ENCODE data around the gene CPNE9. TPM values are rescaled to one million over a fixed set of nuclear protein-coding genes. Genes with fewer than 3 reads are reported as not detected.

The CPNE9 gene
- total RNA-seq, 1 donor from 2014 or later: 0.20 TPM

- Mint-ChIP-seq H3K4me3 (no peak overlapping the region), H3K36me3 (ENCODE audit: low read depth) (peaks cover 71% of the 10 kb centered on the region), H3K27me3 (no peaks in the 10 kb centered on the region), H3K27ac (no peak overlapping the region), H3K9me3 (no peaks in the 10 kb centered on the region), H3K4me1 (peaks cover 40% of the 10 kb centered on the region)
- intact Hi-C loops (cut with micrococcal nuclease): no loop called here
- ATAC-seq (ENCODE audit: low read depth) (no peak), DNase-seq (no peak)
- no peak for TF ChIP-seq CTCF (IDR thresholded peaks at IDR 0.05)
- POLR2A ChIA-PET: interaction anchor here (0.9 to 5.1 kb wide), 2 partner anchors 16 to 34 kb away, joined by 3 to 55 read pairs; partner anchors contain the start of gene BRPF1
- CTCF ChIA-PET: interaction anchor here (1.1 kb wide), 1 partner anchor 34 kb away, joined by 3 read pairs; no protein-coding TSS in a partner anchor
These were observed 44.4 kb downstream of the CPNE9 start for GRCh38 chr3:9748031-9748430.

- peaks cover 46% of the 10 kb centered on the region for H3K4me1 Mint-ChIP-seq
- H3K4me3 Mint-ChIP-seq: peak overlapping the region; percentile 94
- ChIA-PET POLR2A (interaction anchor here (0.7 to 6.3 kb wide), 15 partner anchors 13 to 572 kb away, joined by 3 to 106 read pairs (median 4); partner anchors contain the start of genes ARPC4, BRPF1, JAGN1 and MTMR14), CTCF (interaction anchor here (0.7 to 1.4 kb wide), 3 partner anchors 17 to 197 kb away, joined by 3 to 5 read pairs (median 3); no protein-coding TSS in a partner anchor)
- H3K27ac Mint-ChIP-seq: peak overlapping the region; percentile 95
- H3K27me3 Mint-ChIP-seq: no peaks in the 10 kb centered on the region
- H3K36me3 Mint-ChIP-seq (ENCODE audit: low read depth): peaks cover 66% of the 10 kb centered on the region
- no peak for DNase-seq
- intact Hi-C loops (cut with micrococcal nuclease): loop anchor here (1.0 kb wide), 3 partner anchors 18 to 100 kb away; partner anchors contain the start of genes BRPF1, MTMR14 and TADA3
- no peaks in the 10 kb centered on the region for H3K9me3 Mint-ChIP-seq
- no peak for ATAC-seq (ENCODE audit: low read depth)
- no peak for TF ChIP-seq CTCF (IDR thresholded peaks at IDR 0.05)
These were observed 45.6 kb downstream of the CPNE9 start for GRCh38 chr3:9749296-9749644.

GRCh38 chr3:9749645-9750555, 46.3 kb downstream of the CPNE9 start, which contains the start of gene OGG1:
TSS of gene OGG1 (plus strand) at chr3:9749952. CDS start at chr3:9750287, 335 bp downstream.
- POLR2A ChIA-PET: interaction anchor here (0.6 to 6.3 kb wide), 19 partner anchors 14 to 571 kb away, joined by 3 to 106 read pairs (median 4); partner anchors contain the start of genes ARPC4, BRPF1, JAGN1 and MTMR14
- Mint-ChIP-seq H3K36me3 (ENCODE audit: low read depth) (peaks cover 66% of the 10 kb centered on the region), H3K4me1 (peaks cover 48% of the 10 kb centered on the region), H3K27ac (peak within 1 kb of the TSS; percentile 95), H3K9me3 (no peaks in the 10 kb centered on the region), H3K4me3 (peak within 1 kb of the TSS; percentile 94), H3K27me3 (no peaks in the 10 kb centered on the region)
- CTCF ChIA-PET: interaction anchor here (0.6 to 1.6 kb wide), 5 partner anchors 17 to 246 kb away, joined by 3 to 5 read pairs (median 4); partner anchors contain the start of genes ARPC4 and TADA3
- DNase-seq (peak; percentile 89), ATAC-seq (ENCODE audit: low read depth) (peak; percentile 90)
- no peak for TF ChIP-seq CTCF (IDR thresholded peaks at IDR 0.05)
- intact Hi-C loops (cut with micrococcal nuclease): loop anchor here (1.0 to 2.0 kb wide), 7 partner anchors 19 to 353 kb away; partner anchors contain the start of genes BRPF1, CAMK1, FANCD2 and MTMR14

GRCh38 chr3:9750556-9751411, 47.2 kb downstream of the CPNE9 start:
- DNase-seq (no peak), ATAC-seq (ENCODE audit: low read depth) (no peak)
- TF ChIP-seq CTCF (IDR thresholded peaks at IDR 0.05): no peak
- Mint-ChIP-seq H3K27me3 (no peaks in the 10 kb centered on the region), H3K4me3 (peak overlapping the region; percentile 94), H3K27ac (peak overlapping the region; percentile 95), H3K9me3 (no peaks in the 10 kb centered on the region), H3K4me1 (peaks cover 48% of the 10 kb centered on the region), H3K36me3 (ENCODE audit: low read depth) (peaks cover 64% of the 10 kb centered on the region)
- intact Hi-C loops (cut with micrococcal nuclease): loop anchor here (1.0 to 2.0 kb wide), 4 partner anchors 18 to 354 kb away; partner anchors contain the start of genes CAMK1, FANCD2 and SETD5
- CTCF ChIA-PET: interaction anchor here (1.4 to 1.6 kb wide), 2 partner anchors 42 to 44 kb away, joined by 4 to 5 read pairs; partner anchors contain the start of genes ARPC4 and TADA3
- POLR2A ChIA-PET: interaction anchor here (1.0 to 6.3 kb wide), 9 partner anchors 19 to 275 kb away, joined by 3 to 106 read pairs (median 9); partner anchors contain the start of genes ARPC4, BRPF1, JAGN1 and TADA3
